Activated CD8-positive, alpha-beta memory T cell treated with anti-CD3 and anti-CD28 coated beads for 48 hours (primary cell): ENCODE results near the gene GSG1L.

Experiments used
- DNase-seq, 3 experiments: peaks; one replicate each; pipeline ENCODE4 v3.0.0-alpha.2; 2020; ENCODE audit warnings: low read depth in 2 of 3, low spot score in 2 of 3

The GSG1L gene

GRCh38 chr16:28067604-28068379 is 4.3 kb upstream of the GSG1L start:
- DNase-seq = no peak

- DNase-seq = no peak
Observed at GRCh38 chr16:28064706-28065249, 1.3 kb upstream of the GSG1L start.

- DNase-seq = no peak
Observed at GRCh38 chr16:28064150-28064549, 636 bp upstream of the GSG1L start.

- DNase-seq = no peak
Observed at GRCh38 chr16:28062847-28063521, 530 bp downstream of the GSG1L start.

- DNase-seq = no peak
Observed at GRCh38 chr16:28062261-28062846, 1.2 kb downstream of the GSG1L start.

GRCh38 chr16:28061352-28062101 is 2.0 kb downstream of the GSG1L start:
- DNase-seq = no peak

- no peak for DNase-seq
Observed at GRCh38 chr16:28059841-28060575, 3.5 kb downstream of the GSG1L start.

- DNase-seq = no peak
Observed at GRCh38 chr16:28058839-28059589, 4.5 kb downstream of the GSG1L start.

- DNase-seq = no peak
Observed at GRCh38 chr16:28057949-28058348, 5.6 kb downstream of the GSG1L start.

- DNase-seq = no peak
Observed at GRCh38 chr16:28053461-28053860, 10.1 kb downstream of the GSG1L start.

GRCh38 chr16:28052274-28053128 is 11.0 kb downstream of the GSG1L start:
- no peak for DNase-seq

GRCh38 chr16:28051486-28051885 is 12.0 kb downstream of the GSG1L start:
- no peak for DNase-seq

GRCh38 chr16:28042811-28043210 is 20.7 kb downstream of the GSG1L start:
- DNase-seq = no peak

GRCh38 chr16:28041615-28042014 is 21.9 kb downstream of the GSG1L start:
- DNase-seq = no peak

GRCh38 chr16:28040039-28040438 is 23.5 kb downstream of the GSG1L start:
- DNase-seq = no peak

- DNase-seq = no peak
Observed at GRCh38 chr16:28039493-28039892, 24.0 kb downstream of the GSG1L start.

- no peak for DNase-seq
Observed at GRCh38 chr16:28038409-28038808, 25.1 kb downstream of the GSG1L start.

GRCh38 chr16:28035866-28036393 is 27.6 kb downstream of the GSG1L start:
- no peak for DNase-seq

- no peak for DNase-seq
Observed at GRCh38 chr16:28033870-28034269, 29.6 kb downstream of the GSG1L start.
